ENCODE results near the gene B3GALNT1. TPM values are rescaled to one million over a fixed set of nuclear protein-coding genes. Genes with fewer than 3 reads are reported as not detected.

B3GALNT1 gene
- polyA plus RNA-seq, 1 experiment, result 18.9 TPM

DNA sequence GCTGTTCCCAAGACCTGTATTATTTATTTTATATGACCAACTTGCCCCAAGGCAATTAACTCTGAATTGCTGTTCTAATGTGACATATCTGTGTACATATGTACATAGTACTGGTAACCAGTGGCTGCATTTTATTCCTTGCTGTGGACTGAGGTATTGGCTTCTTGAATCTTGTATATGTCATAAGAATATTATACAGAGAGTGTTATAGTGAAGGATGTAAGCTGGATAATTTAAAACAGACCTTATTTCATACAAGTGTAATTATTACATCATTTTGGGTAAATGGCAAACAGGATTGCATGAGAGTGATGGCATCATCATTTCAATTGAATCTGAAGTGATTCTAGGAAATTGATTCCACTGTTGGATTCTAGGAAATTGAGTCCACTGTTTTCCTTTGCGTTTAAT lies 32.9 kb downstream of the B3GALNT1 start:
- no peak overlapping the region for H3K4me3 ChIP-seq (ENCODE audit: low read depth, low read length)
- no peak for DNase-seq (ENCODE audit: low read depth)
- ChIA-PET CTCF (no interaction called here), POLR2A (no interaction called here)
- H3K27me3 ChIP-seq (ENCODE audit: control insufficient read depth, insufficient read depth, low read length), result no peaks in the 10 kb centered on the region
- H3K36me3 ChIP-seq (ENCODE audit: control insufficient read depth, insufficient read depth, low read length), result no peaks in the 10 kb centered on the region
- TF ChIP-seq, protein P1, sequence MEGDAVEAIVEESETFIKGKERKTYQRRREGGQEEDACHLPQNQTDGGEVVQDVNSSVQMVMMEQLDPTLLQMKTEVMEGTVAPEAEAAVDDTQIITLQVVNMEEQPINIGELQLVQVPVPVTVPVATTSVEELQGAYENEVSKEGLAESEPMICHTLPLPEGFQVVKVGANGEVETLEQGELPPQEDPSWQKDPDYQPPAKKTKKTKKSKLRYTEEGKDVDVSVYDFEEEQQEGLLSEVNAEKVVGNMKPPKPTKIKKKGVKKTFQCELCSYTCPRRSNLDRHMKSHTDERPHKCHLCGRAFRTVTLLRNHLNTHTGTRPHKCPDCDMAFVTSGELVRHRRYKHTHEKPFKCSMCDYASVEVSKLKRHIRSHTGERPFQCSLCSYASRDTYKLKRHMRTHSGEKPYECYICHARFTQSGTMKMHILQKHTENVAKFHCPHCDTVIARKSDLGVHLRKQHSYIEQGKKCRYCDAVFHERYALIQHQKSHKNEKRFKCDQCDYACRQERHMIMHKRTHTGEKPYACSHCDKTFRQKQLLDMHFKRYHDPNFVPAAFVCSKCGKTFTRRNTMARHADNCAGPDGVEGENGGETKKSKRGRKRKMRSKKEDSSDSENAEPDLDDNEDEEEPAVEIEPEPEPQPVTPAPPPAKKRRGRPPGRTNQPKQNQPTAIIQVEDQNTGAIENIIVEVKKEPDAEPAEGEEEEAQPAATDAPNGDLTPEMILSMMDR (IDR thresholded peaks at IDR 0.05; ENCODE audit: insufficient read depth, low read depth, low read length), result no peak

DNA sequence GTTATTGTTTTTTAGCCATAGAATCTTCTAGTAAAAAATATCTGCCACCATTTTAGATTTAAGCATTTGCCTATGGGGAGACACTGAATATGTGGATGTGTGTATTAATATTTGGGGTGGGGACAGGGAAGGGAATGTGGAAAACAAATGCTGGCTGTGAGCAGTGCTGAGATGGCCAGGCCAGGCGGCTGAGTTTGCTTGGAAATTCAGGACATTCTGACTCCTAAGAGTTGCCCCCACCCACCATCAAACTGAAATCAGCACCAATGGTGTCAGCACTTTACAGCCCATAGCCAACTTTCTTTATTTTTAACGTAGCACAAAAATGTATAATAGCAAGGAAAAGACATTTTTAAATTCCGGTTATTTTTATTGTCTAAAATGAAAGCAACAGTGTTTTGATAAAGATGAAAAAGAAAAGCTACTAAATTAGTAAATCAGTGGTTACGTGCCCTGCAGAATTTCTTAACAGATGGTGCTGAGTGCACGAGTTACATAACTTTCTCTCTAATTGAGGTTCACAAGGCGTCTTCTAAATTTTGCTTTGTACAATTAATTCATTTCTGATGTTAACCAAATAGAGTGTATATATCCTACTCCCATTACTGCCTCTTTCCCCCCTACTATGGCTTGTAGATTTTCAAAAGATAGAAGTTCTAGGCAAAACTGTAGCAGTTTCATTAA lies 34.0 kb downstream of the B3GALNT1 start:
- ChIA-PET CTCF (no interaction called here), POLR2A (no interaction called here)
- Histone ChIP-seq H3K4me3 (ENCODE audit: low read depth, low read length) (no peak overlapping the region), H3K27me3 (ENCODE audit: control insufficient read depth, insufficient read depth, low read length) (no peaks in the 10 kb centered on the region), H3K36me3 (ENCODE audit: control insufficient read depth, insufficient read depth, low read length) (no peaks in the 10 kb centered on the region)
- DNase-seq (ENCODE audit: low read depth), result no peak
- TF ChIP-seq, protein P1 (IDR thresholded peaks at IDR 0.05; ENCODE audit: insufficient read depth, low read depth, low read length), result no peak

DNA sequence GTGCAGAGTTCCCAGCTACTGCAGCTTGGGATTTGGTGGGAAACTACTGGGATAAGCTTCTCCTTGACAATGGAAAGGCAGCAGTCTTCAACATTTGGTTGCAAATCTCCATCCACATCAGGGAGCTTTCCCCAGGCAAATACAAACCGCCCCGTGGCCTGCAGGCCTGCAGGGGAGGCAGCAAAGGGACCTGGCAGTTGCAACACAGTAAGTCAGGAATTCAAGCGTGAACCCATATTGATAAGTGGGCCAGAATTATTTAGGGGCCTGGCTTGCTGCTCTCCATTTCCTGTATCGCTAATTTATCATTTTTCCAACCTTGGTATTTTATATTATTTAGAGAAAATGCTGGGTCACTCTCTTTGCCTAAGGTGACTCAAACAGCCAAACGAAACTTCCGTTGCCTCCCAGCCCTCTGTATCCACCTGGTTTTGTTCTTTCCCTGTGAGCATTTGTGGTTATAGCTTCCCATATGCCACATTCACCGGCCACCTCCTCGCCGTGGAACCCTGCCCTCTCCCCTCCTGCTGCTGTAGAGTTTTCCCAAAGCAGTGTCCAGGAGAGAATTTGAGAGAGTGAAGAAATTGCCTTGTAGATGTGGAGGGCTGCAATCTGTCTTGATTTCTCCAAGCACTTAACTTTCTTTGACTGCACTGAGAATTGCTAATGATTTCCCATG lies 34.8 kb downstream of the B3GALNT1 start:
- CTCF ChIA-PET, result no interaction called here
- POLR2A ChIA-PET, result interaction anchor here (0.6 kb wide), 1 partner anchor 53 kb away, joined by 3 read pairs; no protein-coding TSS in a partner anchor

DNA sequence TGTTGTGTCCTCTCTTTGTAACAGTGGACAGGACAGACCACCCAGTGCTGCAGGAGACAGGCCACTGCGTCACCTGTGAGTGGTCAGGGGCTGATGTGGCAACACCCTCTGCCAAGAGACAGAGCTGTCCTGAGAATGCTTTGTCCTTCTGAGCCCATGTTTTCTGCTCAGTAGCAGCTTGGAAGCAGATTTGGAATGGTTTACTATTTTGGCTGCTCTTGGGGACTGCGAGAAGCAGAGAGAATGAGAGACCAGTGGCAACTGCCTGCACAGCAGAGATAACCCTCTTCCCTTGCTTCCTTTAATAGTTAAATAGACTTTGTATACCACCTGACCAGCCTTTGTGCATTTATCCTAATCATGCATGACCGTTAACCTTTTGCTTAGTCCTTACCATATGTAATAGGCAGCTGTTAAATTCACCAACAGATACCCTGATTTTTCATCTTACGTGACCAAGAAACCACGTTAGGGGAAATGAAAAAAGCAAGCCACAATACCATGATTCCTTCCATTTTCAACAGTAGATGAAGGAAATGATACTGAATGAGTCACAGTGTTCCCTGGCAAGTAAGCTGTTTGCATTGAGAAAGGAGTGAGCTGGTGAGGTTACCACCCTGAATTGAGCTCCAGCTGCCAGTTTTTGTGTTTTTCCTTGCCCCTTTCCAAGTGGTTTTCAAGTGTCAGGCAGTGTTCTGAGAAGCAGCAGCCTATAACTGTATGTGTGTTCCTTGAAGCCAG lies 35.5 kb downstream of the B3GALNT1 start:
- ChIA-PET POLR2A (interaction anchor here (0.6 kb wide), 1 partner anchor 53 kb away, joined by 3 read pairs; no protein-coding TSS in a partner anchor), CTCF (no interaction called here)
- Histone ChIP-seq H3K27me3 (ENCODE audit: control insufficient read depth, insufficient read depth, low read length) (no peaks in the 10 kb centered on the region), H3K4me3 (ENCODE audit: low read depth, low read length) (no peak overlapping the region), H3K36me3 (ENCODE audit: control insufficient read depth, insufficient read depth, low read length) (no peaks in the 10 kb centered on the region)
- TF ChIP-seq, protein P1 (IDR thresholded peaks at IDR 0.05; ENCODE audit: insufficient read depth, low read depth, low read length), result no peak
- DNase-seq (ENCODE audit: low read depth), result peak; percentile 2

More for the DNA sequence above, 34.8 kb downstream of the B3GALNT1 start:
- Histone ChIP-seq H3K4me3 (ENCODE audit: low read depth, low read length) (no peak overlapping the region), H3K36me3 (ENCODE audit: control insufficient read depth, insufficient read depth, low read length) (no peaks in the 10 kb centered on the region), H3K27me3 (ENCODE audit: control insufficient read depth, insufficient read depth, low read length) (no peaks in the 10 kb centered on the region)
- no peak for DNase-seq (ENCODE audit: low read depth)
- TF ChIP-seq, protein P1 (IDR thresholded peaks at IDR 0.05; ENCODE audit: insufficient read depth, low read depth, low read length), result no peak

DNA sequence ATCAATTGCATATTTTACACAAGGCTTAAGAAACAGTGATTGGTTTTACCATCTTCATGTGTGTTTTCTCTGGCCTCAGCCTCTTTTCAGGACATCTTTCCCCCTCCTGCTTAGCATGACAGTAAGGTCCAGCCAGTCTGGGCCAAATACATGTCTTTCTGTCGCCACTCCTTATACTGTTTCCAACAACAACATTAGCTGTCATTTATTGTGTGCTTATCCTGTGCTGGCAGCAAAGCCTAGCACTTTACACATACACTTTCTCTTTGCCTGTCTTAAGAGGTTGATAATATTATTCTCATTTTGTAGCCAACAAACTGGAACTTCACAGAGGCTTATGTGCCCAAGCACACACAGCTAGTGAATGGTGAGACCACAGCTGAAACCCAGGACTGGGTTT lies 37.8 kb downstream of the B3GALNT1 start:
- H3K36me3 ChIP-seq (ENCODE audit: control insufficient read depth, insufficient read depth, low read length), result no peaks in the 10 kb centered on the region
- CTCF ChIA-PET, result no interaction called here
- no peak overlapping the region for H3K4me3 ChIP-seq (ENCODE audit: low read depth, low read length)
- no peaks in the 10 kb centered on the region for H3K27me3 ChIP-seq (ENCODE audit: control insufficient read depth, insufficient read depth, low read length)
- DNase-seq (ENCODE audit: low read depth), result no peak
- POLR2A ChIA-PET, result no interaction called here
- TF ChIP-seq, protein P1 (IDR thresholded peaks at IDR 0.05; ENCODE audit: insufficient read depth, low read depth, low read length), result no peak

Measured in BJ (cell line).